GM15510 (cell line): ENCODE data around the gene GJA10.

Experiments
- POLR2A ChIP-seq: IDR thresholded peaks from 3 replicates; pipeline ENCODE4 v1.6.1; 2011; ENCODE audit warnings: borderline replicate concordance; ENCODE audit not compliant: insufficient read length; ENCODE audit errors: extremely low read depth

GJA10 gene

GRCh38 chr6:89894169-89894568 lies at the start of gene GJA10:
Gene GJA10, plus strand, starts transcription at chr6:89894469. Its CDS starts 0 bp downstream, at chr6:89894469.
- TF ChIP-seq POLR2A = no peak

GRCh38 chr6:89853068-89853467 lies 41.2 kb upstream of the GJA10 start:
- TF ChIP-seq POLR2A = no peak

- no peak for TF ChIP-seq POLR2A
Observed at GRCh38 chr6:89858041-89858440, 36.2 kb upstream of the GJA10 start.

- TF ChIP-seq POLR2A = no peak
Observed at GRCh38 chr6:89859744-89860143, 34.5 kb upstream of the GJA10 start.

GRCh38 chr6:89862273-89862672 lies 32.0 kb upstream of the GJA10 start:
- TF ChIP-seq POLR2A = no peak

GRCh38 chr6:89862698-89863097 lies 31.6 kb upstream of the GJA10 start:
- TF ChIP-seq POLR2A = no peak

GRCh38 chr6:89866024-89866678 lies 28.1 kb upstream of the GJA10 start:
- no peak for TF ChIP-seq POLR2A

GRCh38 chr6:89873721-89874120 lies 20.5 kb upstream of the GJA10 start:
- TF ChIP-seq POLR2A = no peak

- TF ChIP-seq POLR2A = no peak
Observed at GRCh38 chr6:89874438-89874837, 19.8 kb upstream of the GJA10 start.

GRCh38 chr6:89886378-89887120 lies 7.7 kb upstream of the GJA10 start:
- no peak for TF ChIP-seq POLR2A

GRCh38 chr6:89887452-89888137 lies 6.7 kb upstream of the GJA10 start:
- no peak for TF ChIP-seq POLR2A

GRCh38 chr6:89888138-89888514 lies 6.1 kb upstream of the GJA10 start:
- TF ChIP-seq POLR2A = no peak

GRCh38 chr6:89888871-89889270 lies 5.4 kb upstream of the GJA10 start:
- TF ChIP-seq POLR2A = no peak

- no peak for TF ChIP-seq POLR2A
Observed at GRCh38 chr6:89895276-89895874, 1.1 kb downstream of the GJA10 start.

GRCh38 chr6:89910902-89911240 lies 16.6 kb downstream of the GJA10 start:
- no peak for TF ChIP-seq POLR2A
